ENCODE results near the gene TMEM45B. TPM values are rescaled to one million over a fixed set of nuclear protein-coding genes. Genes with fewer than 3 reads are reported as not detected.

The TMEM45B gene
- total RNA-seq, 1 donor from 2014 or later, result 86.0 TPM

Other genes with a start within 250 kb of the TMEM45B start
- gene NFRKB, start 79.7 kb downstream of the TMEM45B start, total RNA-seq, result 23.5 TPM
- gene PRDM10, start 187.0 kb downstream of the TMEM45B start, total RNA-seq, result 12.5 TPM